ENCODE results near the gene EVA1B. TPM values are rescaled to one million over a fixed set of nuclear protein-coding genes. Genes with fewer than 3 reads are reported as not detected.

Gene EVA1B
- total and polyA plus RNA-seq, 2 of the 13 experiments (the other 11 are each of a cell fraction or from before 2014, with no cell fraction given), result 3.9 to 6.6 TPM

- TF ChIP-seq GMEB1 (CRISPR knock-in tag; IDR thresholded peaks at IDR 0.05; ENCODE audit: borderline replicate concordance), result peak; percentile 46; the same call in 1 of the 2 replicates
- TF ChIP-seq, protein P1, sequence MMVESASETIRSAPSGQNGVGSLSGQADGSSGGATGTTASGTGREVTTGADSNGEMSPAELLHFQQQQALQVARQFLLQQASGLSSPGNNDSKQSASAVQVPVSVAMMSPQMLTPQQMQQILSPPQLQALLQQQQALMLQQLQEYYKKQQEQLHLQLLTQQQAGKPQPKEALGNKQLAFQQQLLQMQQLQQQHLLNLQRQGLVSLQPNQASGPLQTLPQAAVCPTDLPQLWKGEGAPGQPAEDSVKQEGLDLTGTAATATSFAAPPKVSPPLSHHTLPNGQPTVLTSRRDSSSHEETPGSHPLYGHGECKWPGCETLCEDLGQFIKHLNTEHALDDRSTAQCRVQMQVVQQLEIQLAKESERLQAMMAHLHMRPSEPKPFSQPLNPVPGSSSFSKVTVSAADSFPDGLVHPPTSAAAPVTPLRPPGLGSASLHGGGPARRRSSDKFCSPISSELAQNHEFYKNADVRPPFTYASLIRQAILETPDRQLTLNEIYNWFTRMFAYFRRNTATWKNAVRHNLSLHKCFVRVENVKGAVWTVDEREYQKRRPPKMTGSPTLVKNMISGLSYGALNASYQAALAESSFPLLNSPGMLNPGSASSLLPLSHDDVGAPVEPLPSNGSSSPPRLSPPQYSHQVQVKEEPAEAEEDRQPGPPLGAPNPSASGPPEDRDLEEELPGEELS (CRISPR knock-in tag; IDR thresholded peaks at IDR 0.05), result no peak
- TF ChIP-seq ZNF501 (CRISPR knock-in tag; IDR thresholded peaks at IDR 0.05), result no peak
- no peak for TF ChIP-seq ZNF121 (CRISPR knock-in tag; IDR thresholded peaks at IDR 0.05)
- TF ChIP-seq, protein P2, sequence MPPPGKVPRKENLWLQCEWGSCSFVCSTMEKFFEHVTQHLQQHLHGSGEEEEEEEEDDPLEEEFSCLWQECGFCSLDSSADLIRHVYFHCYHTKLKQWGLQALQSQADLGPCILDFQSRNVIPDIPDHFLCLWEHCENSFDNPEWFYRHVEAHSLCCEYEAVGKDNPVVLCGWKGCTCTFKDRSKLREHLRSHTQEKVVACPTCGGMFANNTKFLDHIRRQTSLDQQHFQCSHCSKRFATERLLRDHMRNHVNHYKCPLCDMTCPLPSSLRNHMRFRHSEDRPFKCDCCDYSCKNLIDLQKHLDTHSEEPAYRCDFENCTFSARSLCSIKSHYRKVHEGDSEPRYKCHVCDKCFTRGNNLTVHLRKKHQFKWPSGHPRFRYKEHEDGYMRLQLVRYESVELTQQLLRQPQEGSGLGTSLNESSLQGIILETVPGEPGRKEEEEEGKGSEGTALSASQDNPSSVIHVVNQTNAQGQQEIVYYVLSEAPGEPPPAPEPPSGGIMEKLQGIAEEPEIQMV (CRISPR knock-in tag; IDR thresholded peaks at IDR 0.05; ENCODE audit: low read depth), result no peak
- TF ChIP-seq THAP11 (CRISPR knock-in tag; IDR thresholded peaks at IDR 0.05), result peak; percentile 71
- peak; percentile 43; the same call in 1 of the 2 replicates for TF ChIP-seq SAP130 (CRISPR knock-in tag; IDR thresholded peaks at IDR 0.05; ENCODE audit: low read depth)
- TF ChIP-seq, protein P3, sequence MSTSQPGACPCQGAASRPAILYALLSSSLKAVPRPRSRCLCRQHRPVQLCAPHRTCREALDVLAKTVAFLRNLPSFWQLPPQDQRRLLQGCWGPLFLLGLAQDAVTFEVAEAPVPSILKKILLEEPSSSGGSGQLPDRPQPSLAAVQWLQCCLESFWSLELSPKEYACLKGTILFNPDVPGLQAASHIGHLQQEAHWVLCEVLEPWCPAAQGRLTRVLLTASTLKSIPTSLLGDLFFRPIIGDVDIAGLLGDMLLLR (CRISPR knock-in tag; IDR thresholded peaks at IDR 0.05), result no peak
- TF ChIP-seq, protein P4, sequence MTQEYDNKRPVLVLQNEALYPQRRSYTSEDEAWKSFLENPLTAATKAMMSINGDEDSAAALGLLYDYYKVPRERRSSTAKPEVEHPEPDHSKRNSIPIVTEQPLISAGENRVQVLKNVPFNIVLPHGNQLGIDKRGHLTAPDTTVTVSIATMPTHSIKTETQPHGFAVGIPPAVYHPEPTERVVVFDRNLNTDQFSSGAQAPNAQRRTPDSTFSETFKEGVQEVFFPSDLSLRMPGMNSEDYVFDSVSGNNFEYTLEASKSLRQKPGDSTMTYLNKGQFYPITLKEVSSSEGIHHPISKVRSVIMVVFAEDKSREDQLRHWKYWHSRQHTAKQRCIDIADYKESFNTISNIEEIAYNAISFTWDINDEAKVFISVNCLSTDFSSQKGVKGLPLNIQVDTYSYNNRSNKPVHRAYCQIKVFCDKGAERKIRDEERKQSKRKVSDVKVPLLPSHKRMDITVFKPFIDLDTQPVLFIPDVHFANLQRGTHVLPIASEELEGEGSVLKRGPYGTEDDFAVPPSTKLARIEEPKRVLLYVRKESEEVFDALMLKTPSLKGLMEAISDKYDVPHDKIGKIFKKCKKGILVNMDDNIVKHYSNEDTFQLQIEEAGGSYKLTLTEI (CRISPR knock-in tag; conservative IDR thresholded peaks at IDR 0.05), result no peak
- no peak for TF ChIP-seq ZNF318 (CRISPR knock-in tag; IDR thresholded peaks at IDR 0.05)
Measured at GRCh38 chr1:36285443-36286101, 37.9 kb downstream of the EVA1B start (continued).
